Upper lobe of right lung (tissue), 1 donor: Measurements from ENCODE around the gene SREBF1. TPM values are rescaled to one million over a fixed set of nuclear protein-coding genes. Genes with fewer than 3 reads are reported as not detected.

Source experiments
- ATAC-seq: fragments of 200-7000 bp; cut with Tn5 transposase; one replicate; pipeline ENCODE4 v1.9.1; 2020; ENCODE audit warnings: mild to moderate bottlenecking, moderate library complexity
- DNase-seq: peaks from one replicate; pipeline ENCODE4 v3.0.0-alpha.2; 2020
- H3K27ac ChIP-seq: fragments of 200-600 bp; one replicate; pipeline ENCODE4 v1.8.0; 2022
- H3K27me3 ChIP-seq: fragments of 200-600 bp; one replicate; pipeline ENCODE4 v1.8.0; 2022; ENCODE audit warnings: mild to moderate bottlenecking
- H3K36me3 ChIP-seq: fragments of 200-600 bp; one replicate; pipeline ENCODE4 v1.8.0; 2022
- H3K4me1 ChIP-seq: fragments of 200-600 bp; one replicate; pipeline ENCODE4 v1.8.0; 2022
- H3K4me3 ChIP-seq: fragments of 200-600 bp; one replicate; pipeline ENCODE4 v1.8.0; 2022; ENCODE audit warnings: mild to moderate bottlenecking
- H3K9me3 ChIP-seq: fragments of 200-600 bp; one replicate; pipeline ENCODE4 v1.8.0; 2022
- CTCF ChIP-seq: fragments of 200-600 bp; IDR thresholded peaks from one replicate; pipeline ENCODE4 v1.8.0; 2022; ENCODE audit warnings: antibody characterized with exemption
- intact Hi-C: fragments of 100-400 bp; cut with DNase I; formaldehyde crosslinking; loops from one replicate; pipeline ENCODE4 v1.11.0; 2022
- microRNA-seq: library from miRNA; unstranded; fragments of <30 nt; microRNA quantifications from one replicate; pipeline ENCODE4 v1.2.0, GENCODE V29; 2020; ENCODE audit warnings: borderline microRNAs expressed
- total RNA-seq: library from RNA; stranded (reverse); fragmentation: NEBNext Ultra II Directional; extraction: Animal tissue kit (Norgen Biotek cat#: 25700); gene quantifications from one replicate; pipeline ENCODE4 v1.2.1, GENCODE V29; 2021
- donor health status: DM: no; HTN: yes; CAD: no; lungs with severe emphysema.

The SREBF1 gene
- total RNA-seq, 1 donor from 2014 or later: 80.8 TPM

DNA sequence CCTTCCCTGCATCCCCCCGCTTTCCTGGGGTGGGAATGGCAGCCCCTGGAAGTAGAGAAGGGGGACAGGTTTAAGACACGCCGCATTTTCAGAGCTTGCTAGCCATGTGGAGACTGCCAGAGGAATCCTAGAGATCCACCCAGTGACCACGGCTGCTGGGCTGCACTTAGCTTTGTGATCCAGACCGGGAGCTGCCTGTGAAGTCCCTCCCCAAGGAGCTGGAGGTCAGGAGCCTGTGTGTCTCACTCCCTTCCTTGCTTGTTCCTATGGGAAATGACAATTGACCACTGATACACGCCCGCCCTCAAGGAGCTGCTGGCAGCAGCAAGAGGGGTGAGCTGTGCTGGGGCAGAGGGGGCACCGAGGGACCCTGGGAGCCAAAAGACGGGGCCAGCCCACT is 73.7 kb downstream of the SREBF1 start:
- peaks cover 1% of the 10 kb centered on the region for H3K4me1 ChIP-seq
- no peaks in the 10 kb centered on the region for H3K9me3 ChIP-seq

DNA sequence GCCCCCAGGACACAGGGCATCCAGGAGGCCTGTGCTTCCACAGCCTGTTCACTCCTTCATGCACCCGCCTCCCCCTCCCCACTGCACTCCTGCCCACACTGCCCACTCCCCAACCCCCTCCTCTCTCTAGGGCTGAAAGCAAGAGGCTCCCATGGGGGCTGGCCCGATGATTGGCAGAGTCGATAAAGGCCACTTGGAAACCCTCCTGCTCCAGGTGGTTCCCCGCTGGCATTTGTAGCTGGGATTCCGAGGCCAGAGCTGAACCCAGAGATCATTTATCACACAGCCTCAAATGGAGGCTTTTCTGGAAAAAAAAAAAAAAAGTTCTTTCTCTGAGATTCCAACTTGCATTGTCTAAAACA is 74.1 kb downstream of the SREBF1 start:
- Histone ChIP-seq H3K27ac (no peak overlapping the region), H3K4me3 (no peak overlapping the region), H3K4me1 (no peaks in the 10 kb centered on the region), H3K36me3 (no peaks in the 10 kb centered on the region), H3K9me3 (no peaks in the 10 kb centered on the region), H3K27me3 (no peaks in the 10 kb centered on the region)
- no peak for TF ChIP-seq CTCF
- ATAC-seq (no peak), DNase-seq (no peak)
- intact Hi-C loops: no loop called here

More for the DNA sequence above, 73.7 kb downstream of the SREBF1 start:
- intact Hi-C loops: no loop called here
- TF ChIP-seq CTCF: no peak
- Histone ChIP-seq H3K27ac (no peak overlapping the region), H3K36me3 (no peaks in the 10 kb centered on the region), H3K4me3 (no peak overlapping the region), H3K27me3 (no peaks in the 10 kb centered on the region)
- DNase-seq (no peak), ATAC-seq (no peak)

Small RNAs within 50 kb of the gene (microRNA-seq; reads per million reads assigned to microRNA genes)
- gene MIR33B (22.5 reads per million, percentile 47 among the genes with 10 or more reads in this experiment), gene MIR6777 (not detected)

Other genes starting within 250 kb of the SREBF1 start
- 29.6 TPM for gene PEMT, start 245.3 kb downstream of the SREBF1 start, total RNA-seq
- gene RAI1, start 155.5 kb downstream of the SREBF1 start, total RNA-seq: 38.1 TPM
- 76.7 TPM for gene TOM1L2, start 135.4 kb upstream of the SREBF1 start, total RNA-seq
- 3.3 TPM for gene DRC3, start 135.9 kb upstream of the SREBF1 start, total RNA-seq
- 26.3 TPM for gene ATPAF2, start 202.2 kb upstream of the SREBF1 start, total RNA-seq
- 11.6 TPM for gene GID4, start 202.4 kb upstream of the SREBF1 start, total RNA-seq